ENCODE data around the gene C8G.

The C8G gene

GRCh38 chr9:136991993-136992818 lies 47.2 kb downstream of the C8G start, which contains the start of gene PAXX:
PAXX (plus strand) TSS chr9:136992422; CDS start chr9:136992444, 22 bp downstream.
- peak within 1 kb of the TSS; percentile 69 for H3K4me3 ChIP-seq (replicated peaks; ENCODE audit: low read depth, low read length)
- DNase-seq (ENCODE audit: low read depth), result peak; percentile 88
- no peak for TF ChIP-seq CTCF (IDR thresholded peaks at IDR 0.05; ENCODE audit: low read length, missing control alignments)

GRCh38 chr9:136992819-136993369 lies 47.9 kb downstream of the C8G start:
- no peak for TF ChIP-seq CTCF (IDR thresholded peaks at IDR 0.05; ENCODE audit: low read length, missing control alignments)
- H3K4me3 ChIP-seq (replicated peaks; ENCODE audit: low read depth, low read length), result peak overlapping the region; percentile 69
- DNase-seq (ENCODE audit: low read depth), result no peak

- no peak for DNase-seq (ENCODE audit: low read depth)
- TF ChIP-seq CTCF (IDR thresholded peaks at IDR 0.05; ENCODE audit: low read length, missing control alignments), result no peak
- H3K4me3 ChIP-seq (replicated peaks; ENCODE audit: low read depth, low read length), result no peak overlapping the region
Measured at GRCh38 chr9:136994180-136994887, 49.3 kb downstream of the C8G start.

- DNase-seq (ENCODE audit: low read depth), result no peak
- no peak overlapping the region for H3K4me3 ChIP-seq (replicated peaks; ENCODE audit: low read depth, low read length)
- TF ChIP-seq CTCF (IDR thresholded peaks at IDR 0.05; ENCODE audit: low read length, missing control alignments), result no peak
Measured at GRCh38 chr9:136994888-136995230, 49.8 kb downstream of the C8G start.

- no peak for TF ChIP-seq CTCF (IDR thresholded peaks at IDR 0.05; ENCODE audit: low read length, missing control alignments)
- no peak overlapping the region for H3K4me3 ChIP-seq (replicated peaks; ENCODE audit: low read depth, low read length)
- DNase-seq (ENCODE audit: low read depth), result no peak
Measured at GRCh38 chr9:136995362-136995761, 50.3 kb downstream of the C8G start.

GRCh38 chr9:136995772-136996311 lies 50.8 kb downstream of the C8G start:
- TF ChIP-seq CTCF (IDR thresholded peaks at IDR 0.05; ENCODE audit: low read length, missing control alignments), result no peak
- DNase-seq (ENCODE audit: low read depth), result no peak
- no peak overlapping the region for H3K4me3 ChIP-seq (replicated peaks; ENCODE audit: low read depth, low read length)
